ENCODE data around the gene AGL.
A peak's percentile ranks its signal among the peaks of the same experiment; 100 is the strongest.
"Not testable (repeated sequence)": the region's sequence is repeated elsewhere in the genome, so short reads cannot be mapped to it uniquely, and the experiment has no call there.

The AGL gene

GRCh38 chr1:99851850-99852454 lies 1.8 kb downstream of the AGL start:
- DNase-seq, result no peak

GRCh38 chr1:99852648-99853047 lies 2.5 kb downstream of the AGL start:
- no peak for DNase-seq

GRCh38 chr1:99855914-99856450 lies 5.8 kb downstream of the AGL start:
- no peak for DNase-seq

GRCh38 chr1:99857041-99857440 lies 6.9 kb downstream of the AGL start:
- not testable (repeated sequence) for DNase-seq

DNA sequence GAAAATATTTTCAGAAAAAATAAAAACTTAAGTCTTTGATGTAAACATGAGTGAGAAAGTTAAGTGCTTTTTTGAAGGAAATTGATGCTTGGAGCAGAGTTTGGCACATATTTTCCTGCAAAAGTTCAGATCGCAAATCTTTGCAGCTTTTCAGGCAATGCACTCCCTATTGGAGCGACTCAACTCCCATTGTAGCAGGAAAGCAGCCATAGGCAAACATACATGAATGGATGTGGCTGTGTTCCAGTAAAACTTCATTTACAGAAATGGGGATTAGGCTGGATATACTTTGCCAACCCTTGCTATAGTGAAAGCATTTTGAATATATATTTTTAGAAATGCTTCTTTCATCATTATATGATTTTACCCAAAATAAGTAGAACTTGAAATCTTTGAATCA lies 8.1 kb downstream of the AGL start:
- peak in 1 of 2 experiments; percentile 2 for DNase-seq

DNA sequence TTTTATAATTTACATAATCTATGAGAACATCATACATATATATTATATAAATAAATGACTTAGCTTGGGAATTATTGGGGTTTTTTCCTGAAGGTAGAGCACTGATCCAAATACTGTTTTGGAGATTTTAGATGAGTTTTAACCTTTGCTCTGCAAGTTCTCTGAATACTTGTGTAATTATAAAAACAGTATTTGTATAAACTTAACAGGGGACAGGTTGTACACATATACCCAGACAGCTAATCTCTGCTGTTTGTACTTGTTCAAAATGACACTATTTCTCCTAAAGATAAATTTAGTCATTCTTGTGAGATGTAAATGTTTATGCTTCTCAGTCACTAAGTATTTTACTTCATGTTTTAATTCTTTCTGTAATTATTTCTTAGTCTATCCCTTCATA lies 8.7 kb downstream of the AGL start:
- no peak for DNase-seq

DNA sequence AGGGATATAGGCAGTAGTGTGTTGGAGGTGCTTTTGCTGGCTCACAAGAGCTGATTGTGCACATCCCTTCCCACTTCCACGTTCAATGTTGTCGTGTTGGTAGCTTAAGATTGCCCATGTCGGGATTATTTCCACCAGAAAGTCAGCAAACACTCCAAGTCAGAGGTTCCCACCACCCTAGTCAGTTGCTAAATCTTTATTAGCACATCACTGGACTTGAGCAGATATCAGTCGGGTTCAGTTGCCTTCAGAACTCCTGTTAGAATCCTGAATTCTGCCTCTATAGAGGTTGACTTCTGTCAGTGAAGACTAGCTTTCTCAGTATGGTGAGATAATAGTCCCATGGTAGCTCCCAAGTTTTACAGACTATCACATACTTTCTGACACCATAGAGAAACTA lies 10.5 kb downstream of the AGL start:
- no peak for DNase-seq

- DNase-seq, result no peak
These were observed 17.5 kb downstream of the AGL start for GRCh38 chr1:99867682-99868081.

DNA sequence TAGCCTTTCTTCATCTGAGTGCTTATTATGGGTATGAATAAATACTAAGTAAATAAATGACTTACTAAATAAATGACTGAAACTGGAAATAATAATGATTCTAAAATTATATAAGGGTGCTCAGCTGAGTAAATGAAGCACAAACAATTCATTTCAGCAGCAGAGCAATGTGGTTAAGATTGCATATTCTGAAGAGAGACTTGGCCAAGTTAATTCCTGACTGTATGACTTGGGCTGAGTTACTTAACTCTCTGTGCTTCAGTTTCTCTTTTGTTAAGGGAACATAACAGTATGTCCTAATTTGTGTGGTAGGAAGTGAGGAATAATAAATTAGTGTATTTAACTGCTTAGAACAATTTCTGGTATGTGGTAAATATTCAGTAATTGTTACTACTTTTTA lies 19.1 kb downstream of the AGL start:
- DNase-seq, result no peak

DNA sequence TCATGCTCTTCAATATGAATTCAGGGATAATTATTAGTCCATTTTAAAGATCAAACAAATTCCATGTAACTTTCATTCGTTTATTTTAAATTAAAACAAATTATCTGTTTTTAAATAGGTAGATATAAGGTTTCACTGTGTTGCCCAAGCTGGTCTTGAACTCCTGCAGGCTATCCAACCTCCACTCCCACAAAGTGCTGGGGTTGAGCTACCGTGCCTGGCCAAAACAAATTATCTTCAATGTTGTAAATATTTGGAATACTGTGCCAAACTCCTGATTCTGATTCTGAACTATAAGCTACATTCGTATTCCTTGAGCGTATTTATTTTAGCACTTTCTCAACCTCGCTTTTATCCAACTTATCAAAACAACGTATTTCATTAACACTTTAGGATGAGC lies 19.6 kb downstream of the AGL start:
- no peak for DNase-seq

DNA sequence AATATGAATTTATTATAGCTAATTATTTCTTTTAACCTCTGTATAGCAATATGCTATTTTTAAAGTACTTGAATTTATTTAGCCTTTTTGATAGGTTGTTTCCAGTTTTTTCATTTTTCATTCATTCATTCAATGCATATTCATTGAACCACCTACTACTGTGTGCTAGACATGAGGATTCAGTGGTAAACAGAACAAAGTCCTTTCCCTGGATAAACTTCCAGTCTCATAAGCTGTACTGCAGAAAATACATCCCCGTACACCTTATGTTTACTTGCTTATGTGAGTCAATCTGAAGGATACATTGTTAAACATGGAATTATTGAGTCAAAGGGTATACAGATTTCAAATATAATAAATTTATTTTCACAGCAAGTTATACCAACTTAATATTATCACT lies 21.9 kb downstream of the AGL start:
- no peak for DNase-seq

DNA sequence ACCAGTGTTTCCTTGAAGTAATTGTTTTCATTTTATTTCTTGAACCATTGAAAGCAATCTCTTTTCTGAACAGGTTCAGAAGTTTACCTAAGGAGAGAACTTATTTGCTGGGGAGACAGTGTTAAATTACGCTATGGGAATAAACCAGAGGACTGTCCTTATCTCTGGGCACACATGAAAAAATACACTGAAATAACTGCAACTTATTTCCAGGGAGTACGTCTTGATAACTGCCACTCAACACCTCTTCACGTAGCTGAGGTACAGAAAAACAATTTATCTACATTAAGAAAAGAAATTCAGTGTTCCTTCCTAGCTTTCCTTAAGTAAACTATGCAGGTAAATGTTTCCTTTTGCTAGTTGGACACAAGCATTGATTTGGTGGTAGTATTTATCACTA lies 27.4 kb downstream of the AGL start:
- no peak for DNase-seq

DNA sequence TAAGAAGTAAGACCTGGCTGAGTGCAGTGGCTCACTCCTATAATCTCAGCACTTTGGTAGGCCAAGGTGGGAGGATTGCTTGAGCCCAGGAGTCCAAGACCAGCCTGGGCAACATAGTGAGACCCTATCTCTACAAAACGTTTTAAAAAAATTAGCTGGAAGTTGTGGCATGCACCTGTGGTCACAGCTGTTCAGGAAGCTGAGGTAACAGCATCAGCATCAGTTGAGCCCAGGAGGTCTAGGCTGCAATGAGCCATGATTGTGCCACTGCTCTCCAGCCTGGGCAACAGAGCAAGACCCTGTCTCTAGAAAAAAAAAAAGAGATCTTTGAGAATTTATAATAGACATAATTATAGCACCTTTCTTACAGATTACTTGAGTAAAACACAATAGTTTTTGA lies 36.0 kb downstream of the AGL start:
- DNase-seq, result no peak

GRCh38 chr1:99886841-99887240 lies 36.7 kb downstream of the AGL start:
- DNase-seq, result no peak

DNA sequence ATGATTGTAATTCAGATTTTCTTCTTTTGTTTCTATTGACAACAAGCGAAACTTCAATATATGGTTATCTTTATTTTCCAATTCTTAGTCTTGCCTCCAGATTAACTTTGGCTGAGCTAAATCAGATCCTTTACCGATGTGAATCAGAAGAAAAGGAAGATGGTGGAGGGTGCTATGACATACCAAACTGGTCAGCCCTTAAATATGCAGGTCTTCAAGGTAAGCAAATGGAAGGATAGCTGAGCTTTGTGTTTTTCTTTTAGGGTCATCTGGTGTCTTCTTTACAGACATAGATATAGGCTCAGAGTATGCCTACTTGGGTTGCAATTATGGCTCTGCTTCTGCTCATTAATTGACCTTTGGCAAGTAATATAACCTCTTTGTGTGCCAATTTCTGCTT lies 37.7 kb downstream of the AGL start:
- DNase-seq, result no peak

GRCh38 chr1:99891997-99892396 lies 41.8 kb downstream of the AGL start:
- DNase-seq, result no peak

DNA sequence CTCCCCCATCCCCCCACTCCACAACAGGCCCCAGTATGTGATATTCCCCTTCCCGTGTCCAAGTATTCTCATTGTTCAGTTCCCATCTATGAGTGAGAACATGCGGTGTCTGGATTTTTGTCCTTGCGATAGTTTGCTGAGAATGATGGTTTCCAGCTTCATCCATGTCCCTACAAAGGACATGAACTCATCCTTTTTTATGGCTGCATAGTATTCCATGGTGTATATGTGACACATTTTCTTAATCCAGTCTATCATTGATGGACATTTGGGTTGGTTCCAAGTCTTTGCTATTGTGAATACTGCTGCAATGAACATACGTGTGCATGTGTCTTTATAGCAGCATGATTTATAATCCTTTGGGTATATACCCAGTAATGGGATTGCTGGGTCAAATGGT lies 53.1 kb downstream of the AGL start:
- not testable (repeated sequence) for DNase-seq

GRCh38 chr1:99906535-99906934 lies 56.4 kb downstream of the AGL start:
- no peak for DNase-seq

DNA sequence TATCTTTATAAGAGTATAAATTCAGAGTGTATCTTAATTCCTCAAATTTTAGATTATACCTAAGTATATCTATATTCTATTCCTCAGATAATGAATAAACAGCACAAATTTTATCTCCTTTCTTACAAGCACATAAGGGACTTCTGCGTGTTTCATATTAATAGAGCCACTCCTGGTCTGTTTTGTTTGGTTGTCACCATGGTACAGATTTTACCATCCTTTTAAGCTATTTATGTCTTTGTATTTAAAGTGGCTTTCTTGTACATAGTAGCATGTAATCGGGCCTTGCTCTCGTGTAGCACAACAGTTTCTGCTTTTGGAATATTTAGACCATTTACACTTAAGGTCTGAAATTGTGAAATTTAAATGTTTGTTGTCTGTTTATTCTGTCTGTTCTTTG lies 67.1 kb downstream of the AGL start:
- no peak for DNase-seq

DNA sequence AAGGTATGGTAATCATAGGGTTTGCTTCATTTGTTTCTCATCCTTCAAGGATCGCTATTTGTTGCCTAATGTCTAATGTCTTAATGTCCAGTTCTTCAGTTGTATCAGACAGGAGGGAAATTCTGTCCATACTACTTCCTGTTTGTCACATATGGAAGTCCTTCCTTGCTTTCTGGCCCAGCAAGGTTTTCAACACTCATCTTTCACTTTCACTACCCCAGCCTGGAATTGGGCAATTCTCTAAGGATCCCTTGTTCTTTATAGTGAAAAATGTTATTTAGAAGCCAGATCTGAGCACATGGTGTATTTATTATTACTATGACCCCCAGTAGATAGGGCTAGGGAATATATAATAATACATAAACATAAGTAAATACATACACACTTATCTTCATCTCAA lies 69.1 kb downstream of the AGL start:
- DNase-seq, result no peak

DNA sequence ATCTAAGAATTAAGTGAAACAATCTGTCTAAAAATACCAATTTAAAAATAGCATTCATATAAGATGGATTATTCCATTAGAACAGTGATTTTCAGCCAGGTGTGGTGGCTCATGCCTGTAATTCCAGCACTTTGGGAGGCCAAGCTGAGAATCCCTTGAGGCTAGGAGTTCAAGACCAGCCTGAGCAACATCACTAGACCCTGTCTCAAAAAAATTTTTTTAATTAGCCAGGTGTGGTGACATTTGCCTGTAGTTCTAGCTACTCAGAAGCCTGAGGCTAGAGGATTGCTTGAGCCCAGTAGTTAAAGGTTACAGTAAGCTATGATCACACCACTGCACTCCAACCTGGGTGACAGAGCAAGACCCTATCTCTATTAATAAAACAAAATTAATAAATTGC lies 84.6 kb downstream of the AGL start:
- DNase-seq, result no peak

- DNase-seq, result no peak
These were observed 85.4 kb downstream of the AGL start for GRCh38 chr1:99935534-99935933.

DNA sequence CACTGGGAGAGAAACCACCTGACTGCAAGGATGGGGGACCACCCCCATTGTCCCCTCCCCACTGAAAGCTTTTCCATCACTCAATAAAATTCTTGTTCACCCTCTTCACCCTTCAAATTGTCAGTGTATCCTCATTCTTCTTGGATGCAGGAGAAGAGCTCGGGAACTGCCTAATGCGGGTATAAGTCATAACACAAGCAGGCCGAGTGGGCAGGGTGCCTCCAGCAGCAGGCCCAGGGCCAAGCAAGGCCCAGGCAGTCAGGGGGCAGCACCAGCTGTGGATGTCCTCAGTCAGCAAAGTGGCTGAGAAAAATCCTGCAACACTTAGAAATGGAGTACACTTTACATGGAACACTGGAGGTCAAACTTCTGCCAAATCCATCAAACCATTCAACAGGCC lies 85.9 kb downstream of the AGL start:
- no peak for DNase-seq

- no peak for DNase-seq
These were observed 92.6 kb downstream of the AGL start for GRCh38 chr1:99942723-99943122.

GRCh38 chr1:99943223-99943794 lies 93.1 kb downstream of the AGL start:
- DNase-seq, result no peak
